ENCODE measurements around the gene ITGB5. TPM values are rescaled to one million over a fixed set of nuclear protein-coding genes. Genes with fewer than 3 reads are reported as not detected.

Gene ITGB5
- total RNA-seq, 1 donor from 2014 or later: 63.3 TPM

- Mint-ChIP-seq H3K36me3 (peaks cover 35% of the 10 kb centered on the region), H3K27ac (peak overlapping the region; percentile 82), H3K4me1 (peaks cover 39% of the 10 kb centered on the region), H3K27me3 (ENCODE audit: low read depth) (no peaks in the 10 kb centered on the region), H3K4me3 (no peak overlapping the region), H3K9me3 (no peaks in the 10 kb centered on the region)
- no peak for DNase-seq (ENCODE audit: low spot score in 2 of 2, unreplicated experiment in 2 of 2)
- no peak for TF ChIP-seq CTCF (IDR thresholded peaks at IDR 0.05; ENCODE audit: unreplicated experiment)
Observed at GRCh38 chr3:124845406-124845805, 41.8 kb downstream of the ITGB5 start.

GRCh38 chr3:124843506-124844177, 43.5 kb downstream of the ITGB5 start:
- Mint-ChIP-seq H3K4me1 (peaks cover 25% of the 10 kb centered on the region), H3K27me3 (ENCODE audit: low read depth) (no peaks in the 10 kb centered on the region), H3K36me3 (peaks cover 41% of the 10 kb centered on the region), H3K27ac (no peak overlapping the region), H3K4me3 (no peak overlapping the region), H3K9me3 (no peaks in the 10 kb centered on the region)
- DNase-seq (ENCODE audit: low spot score in 2 of 2, unreplicated experiment in 2 of 2): no peak
- TF ChIP-seq CTCF (IDR thresholded peaks at IDR 0.05; ENCODE audit: unreplicated experiment): no peak

GRCh38 chr3:124843047-124843446, 44.1 kb downstream of the ITGB5 start:
- no peak for DNase-seq (ENCODE audit: low spot score in 2 of 2, unreplicated experiment in 2 of 2)
- TF ChIP-seq CTCF (IDR thresholded peaks at IDR 0.05; ENCODE audit: unreplicated experiment): no peak
- Mint-ChIP-seq H3K27ac (no peak overlapping the region), H3K9me3 (no peaks in the 10 kb centered on the region), H3K4me1 (peaks cover 28% of the 10 kb centered on the region), H3K36me3 (peaks cover 36% of the 10 kb centered on the region), H3K4me3 (no peak overlapping the region), H3K27me3 (ENCODE audit: low read depth) (no peaks in the 10 kb centered on the region)

- H3K4me3 Mint-ChIP-seq: no peak overlapping the region
- no peak for TF ChIP-seq CTCF (IDR thresholded peaks at IDR 0.05; ENCODE audit: unreplicated experiment)
- H3K27me3 Mint-ChIP-seq (ENCODE audit: low read depth): no peaks in the 10 kb centered on the region
- H3K9me3 Mint-ChIP-seq: no peaks in the 10 kb centered on the region
- H3K4me1 Mint-ChIP-seq: peaks cover 44% of the 10 kb centered on the region
- no peak overlapping the region for H3K27ac Mint-ChIP-seq
- DNase-seq (ENCODE audit: low spot score in 2 of 2, unreplicated experiment in 2 of 2): no peak
- H3K36me3 Mint-ChIP-seq: peaks cover 28% of the 10 kb centered on the region
Observed at GRCh38 chr3:124841517-124841916, 45.6 kb downstream of the ITGB5 start.

- H3K27me3 Mint-ChIP-seq (ENCODE audit: low read depth): no peaks in the 10 kb centered on the region
- no peaks in the 10 kb centered on the region for H3K9me3 Mint-ChIP-seq
- no peak overlapping the region for H3K27ac Mint-ChIP-seq
- H3K4me1 Mint-ChIP-seq: peaks cover 46% of the 10 kb centered on the region
- DNase-seq (ENCODE audit: low spot score in 2 of 2, unreplicated experiment in 2 of 2): no peak
- H3K4me3 Mint-ChIP-seq: no peak overlapping the region
- peaks cover 22% of the 10 kb centered on the region for H3K36me3 Mint-ChIP-seq
- TF ChIP-seq CTCF (IDR thresholded peaks at IDR 0.05; ENCODE audit: unreplicated experiment): no peak
Observed at GRCh38 chr3:124840331-124840730, 46.8 kb downstream of the ITGB5 start.
